ENCODE data around the gene C1QTNF7.

DNA sequence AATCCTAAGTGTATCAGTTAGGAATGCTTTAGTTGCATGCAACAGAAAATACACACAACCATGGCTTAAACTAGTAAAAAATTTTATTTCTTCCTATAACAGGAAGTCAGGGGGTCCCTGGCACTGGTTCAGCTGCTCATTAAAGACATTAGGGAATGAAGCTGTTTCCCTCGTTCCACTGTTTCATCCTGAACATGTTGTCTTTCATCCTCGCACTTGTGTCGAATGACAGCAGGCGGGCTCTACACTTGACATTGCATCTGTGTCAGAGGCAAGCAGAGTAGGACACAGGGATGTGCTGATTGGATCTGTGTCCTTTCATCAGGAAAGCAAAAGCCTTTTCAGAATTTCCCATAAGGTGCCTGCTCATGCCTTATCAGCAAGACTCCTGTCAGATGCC is 22.8 kb upstream of the C1QTNF7 start:
- TF ChIP-seq, protein P1, sequence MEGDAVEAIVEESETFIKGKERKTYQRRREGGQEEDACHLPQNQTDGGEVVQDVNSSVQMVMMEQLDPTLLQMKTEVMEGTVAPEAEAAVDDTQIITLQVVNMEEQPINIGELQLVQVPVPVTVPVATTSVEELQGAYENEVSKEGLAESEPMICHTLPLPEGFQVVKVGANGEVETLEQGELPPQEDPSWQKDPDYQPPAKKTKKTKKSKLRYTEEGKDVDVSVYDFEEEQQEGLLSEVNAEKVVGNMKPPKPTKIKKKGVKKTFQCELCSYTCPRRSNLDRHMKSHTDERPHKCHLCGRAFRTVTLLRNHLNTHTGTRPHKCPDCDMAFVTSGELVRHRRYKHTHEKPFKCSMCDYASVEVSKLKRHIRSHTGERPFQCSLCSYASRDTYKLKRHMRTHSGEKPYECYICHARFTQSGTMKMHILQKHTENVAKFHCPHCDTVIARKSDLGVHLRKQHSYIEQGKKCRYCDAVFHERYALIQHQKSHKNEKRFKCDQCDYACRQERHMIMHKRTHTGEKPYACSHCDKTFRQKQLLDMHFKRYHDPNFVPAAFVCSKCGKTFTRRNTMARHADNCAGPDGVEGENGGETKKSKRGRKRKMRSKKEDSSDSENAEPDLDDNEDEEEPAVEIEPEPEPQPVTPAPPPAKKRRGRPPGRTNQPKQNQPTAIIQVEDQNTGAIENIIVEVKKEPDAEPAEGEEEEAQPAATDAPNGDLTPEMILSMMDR (IDR thresholded peaks at IDR 0.05; ENCODE audit: borderline replicate concordance, extremely low read depth, low read length, poor library complexity, severe bottlenecking) = no peak
- TF ChIP-seq EZH2 (IDR thresholded peaks at IDR 0.05; ENCODE audit: borderline replicate concordance, low read depth, low read length, severe bottlenecking) = no peak

Measured in DND-41 (cell line).